AG09319 (cell line): ENCODE measurements around the gene CALCR.
"Not testable (repeated sequence)": the region's sequence is repeated elsewhere in the genome, so short reads cannot be mapped to it uniquely, and the experiment has no call there.

Experiments used
- DNase-seq: peaks from one replicate; pipeline ENCODE4 v3.0.0-alpha.2; 2010; ENCODE audit warnings: low read depth; ENCODE audit errors: extremely low read depth
- CTCF ChIP-seq: IDR thresholded peaks from 2 replicates; pipeline ENCODE4 v1.5.1; 2011; ENCODE audit warnings: low read depth, mild to moderate bottlenecking, inconsistent platforms, low read length, moderate library complexity

CALCR gene

GRCh38 chr7:93594250-93594649 lies 19.7 kb upstream of the CALCR start:
- no peak for TF ChIP-seq CTCF
- DNase-seq, result no peak

- TF ChIP-seq CTCF, result no peak
- no peak for DNase-seq
Measured at GRCh38 chr7:93592588-93593266, 18.2 kb upstream of the CALCR start.

GRCh38 chr7:93591224-93592050 lies 16.9 kb upstream of the CALCR start:
- not testable (repeated sequence) for DNase-seq

- not testable (repeated sequence) for DNase-seq
Measured at GRCh38 chr7:93586479-93586865, 11.9 kb upstream of the CALCR start.

- DNase-seq, result not testable (repeated sequence)
Measured at GRCh38 chr7:93585694-93586478, 11.4 kb upstream of the CALCR start.

- no peak for TF ChIP-seq CTCF
- no peak for DNase-seq
Measured at GRCh38 chr7:93579431-93579830, 4.9 kb upstream of the CALCR start.

- DNase-seq, result no peak
- no peak for TF ChIP-seq CTCF
Measured at GRCh38 chr7:93578762-93579161, 4.2 kb upstream of the CALCR start.

- no peak for TF ChIP-seq CTCF
- DNase-seq, result no peak
Measured at GRCh38 chr7:93575555-93576399, 1.3 kb upstream of the CALCR start.
